GM23338 (cell line): ENCODE results near the gene POLR1C. TPM values are rescaled to one million over a fixed set of nuclear protein-coding genes. Genes with fewer than 3 reads are reported as not detected.

Experiments used
- EZH2 ChIP-seq: fragments of 200-600 bp; sonication (generic); IDR thresholded peaks from one replicate; pipeline ENCODE4 v1.8.0; 2017; ENCODE audit warnings: antibody characterized with exemption, mild to moderate bottlenecking, low read depth; ENCODE audit not compliant: unreplicated experiment
- JUNB ChIP-seq: IDR thresholded peaks from one replicate; pipeline ENCODE4 v1.6.1; 2016; ENCODE audit warnings: antibody characterized with exemption; ENCODE audit not compliant: unreplicated experiment
- NANOG ChIP-seq: IDR thresholded peaks from 2 replicates; pipeline ENCODE4 v1.6.1; 2016; ENCODE audit warnings: antibody characterized with exemption, borderline replicate concordance
- POLR2AphosphoS5 ChIP-seq: IDR thresholded peaks from 2 replicates; pipeline ENCODE4 v1.6.1; 2016; ENCODE audit warnings: antibody characterized with exemption, low read depth
- STAT1 ChIP-seq: IDR thresholded peaks from one replicate; pipeline ENCODE4 v1.6.1; 2016; ENCODE audit warnings: antibody characterized with exemption; ENCODE audit not compliant: unreplicated experiment
- ZNF462 ChIP-seq: fragments of 250-450 bp; sonication (Bioruptor Pico); IDR thresholded peaks from 2 replicates; pipeline ENCODE4 v1.5.0; 2020; ENCODE audit warnings: mild to moderate bottlenecking, moderate library complexity
- polyA plus RNA-seq: library from polyadenylated mRNA; unstranded; fragments of >200 nt; fragmentation: Nextera tagmentation; extraction: Ambion mirVana; gene quantifications from 2 replicates; pipeline ENCODE4 v1.2.1, GENCODE V29; 2016
- total RNA-seq: library from RNA; depleted of rRNA; stranded (reverse); fragments of >200 nt; shearing (Covaris generic); gene quantifications from 2 replicates; pipeline ENCODE4 v1.2.3, GENCODE V29; 2014
- TF ChIP-seq, protein P1 (sequence below): IDR thresholded peaks from one replicate; pipeline ENCODE4 v1.6.1; 2018; ENCODE audit warnings: antibody characterized with exemption; ENCODE audit not compliant: unreplicated experiment
- TF ChIP-seq, protein P2 (sequence below): IDR thresholded peaks from 2 replicates; pipeline ENCODE4 v1.6.1; 2016; ENCODE audit warnings: antibody characterized with exemption

The POLR1C gene
- total and polyA plus RNA-seq, 2 experiments from 2014 or later = 26.6 to 47.0 TPM

DNA sequence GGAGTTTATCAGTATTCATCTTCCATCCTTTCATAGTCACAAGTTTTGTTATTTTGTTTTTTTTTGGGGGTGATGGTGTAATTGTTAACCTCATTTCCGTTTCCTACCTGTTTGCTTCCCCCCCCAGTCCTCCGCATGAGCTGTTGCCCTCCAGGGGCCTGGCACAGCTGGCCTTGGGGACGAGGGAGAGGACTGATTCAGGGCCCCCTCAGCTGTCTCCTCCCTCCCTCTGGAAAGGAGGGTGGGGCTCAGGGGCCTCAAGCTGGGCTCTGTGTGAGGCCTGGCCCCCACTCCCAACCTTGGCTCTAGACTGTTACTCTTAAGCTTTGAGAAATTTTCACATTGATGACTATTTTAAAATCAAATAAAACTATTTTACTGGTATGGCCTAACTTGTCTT is 10.7 kb upstream of the POLR1C start (continued):
- no peak for TF ChIP-seq ZNF462 (CRISPR knock-in tag)
- TF ChIP-seq STAT1 = no peak
- TF ChIP-seq, protein P1, sequence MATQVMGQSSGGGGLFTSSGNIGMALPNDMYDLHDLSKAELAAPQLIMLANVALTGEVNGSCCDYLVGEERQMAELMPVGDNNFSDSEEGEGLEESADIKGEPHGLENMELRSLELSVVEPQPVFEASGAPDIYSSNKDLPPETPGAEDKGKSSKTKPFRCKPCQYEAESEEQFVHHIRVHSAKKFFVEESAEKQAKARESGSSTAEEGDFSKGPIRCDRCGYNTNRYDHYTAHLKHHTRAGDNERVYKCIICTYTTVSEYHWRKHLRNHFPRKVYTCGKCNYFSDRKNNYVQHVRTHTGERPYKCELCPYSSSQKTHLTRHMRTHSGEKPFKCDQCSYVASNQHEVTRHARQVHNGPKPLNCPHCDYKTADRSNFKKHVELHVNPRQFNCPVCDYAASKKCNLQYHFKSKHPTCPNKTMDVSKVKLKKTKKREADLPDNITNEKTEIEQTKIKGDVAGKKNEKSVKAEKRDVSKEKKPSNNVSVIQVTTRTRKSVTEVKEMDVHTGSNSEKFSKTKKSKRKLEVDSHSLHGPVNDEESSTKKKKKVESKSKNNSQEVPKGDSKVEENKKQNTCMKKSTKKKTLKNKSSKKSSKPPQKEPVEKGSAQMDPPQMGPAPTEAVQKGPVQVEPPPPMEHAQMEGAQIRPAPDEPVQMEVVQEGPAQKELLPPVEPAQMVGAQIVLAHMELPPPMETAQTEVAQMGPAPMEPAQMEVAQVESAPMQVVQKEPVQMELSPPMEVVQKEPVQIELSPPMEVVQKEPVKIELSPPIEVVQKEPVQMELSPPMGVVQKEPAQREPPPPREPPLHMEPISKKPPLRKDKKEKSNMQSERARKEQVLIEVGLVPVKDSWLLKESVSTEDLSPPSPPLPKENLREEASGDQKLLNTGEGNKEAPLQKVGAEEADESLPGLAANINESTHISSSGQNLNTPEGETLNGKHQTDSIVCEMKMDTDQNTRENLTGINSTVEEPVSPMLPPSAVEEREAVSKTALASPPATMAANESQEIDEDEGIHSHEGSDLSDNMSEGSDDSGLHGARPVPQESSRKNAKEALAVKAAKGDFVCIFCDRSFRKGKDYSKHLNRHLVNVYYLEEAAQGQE = no peak
- TF ChIP-seq POLR2AphosphoS5 = no peak
- TF ChIP-seq EZH2 = no peak
- TF ChIP-seq NANOG = no peak
- TF ChIP-seq, protein P2, sequence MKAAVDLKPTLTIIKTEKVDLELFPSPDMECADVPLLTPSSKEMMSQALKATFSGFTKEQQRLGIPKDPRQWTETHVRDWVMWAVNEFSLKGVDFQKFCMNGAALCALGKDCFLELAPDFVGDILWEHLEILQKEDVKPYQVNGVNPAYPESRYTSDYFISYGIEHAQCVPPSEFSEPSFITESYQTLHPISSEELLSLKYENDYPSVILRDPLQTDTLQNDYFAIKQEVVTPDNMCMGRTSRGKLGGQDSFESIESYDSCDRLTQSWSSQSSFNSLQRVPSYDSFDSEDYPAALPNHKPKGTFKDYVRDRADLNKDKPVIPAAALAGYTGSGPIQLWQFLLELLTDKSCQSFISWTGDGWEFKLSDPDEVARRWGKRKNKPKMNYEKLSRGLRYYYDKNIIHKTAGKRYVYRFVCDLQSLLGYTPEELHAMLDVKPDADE = no peak
- TF ChIP-seq JUNB = no peak
